Left ventricle myocardium superior (tissue), 1 donor: ENCODE data around the gene LRRC2. TPM values are rescaled to one million over a fixed set of nuclear protein-coding genes. Genes with fewer than 3 reads are reported as not detected.

Experiments
- ATAC-seq: fragments of 200-7000 bp; cut with Tn5 transposase; one replicate; pipeline ENCODE4 v1.9.1; 2020; ENCODE audit warnings: mild to moderate bottlenecking, moderate library complexity
- DNase-seq: peaks from one replicate; pipeline ENCODE4 v3.0.0-alpha.2; 2020
- intact Hi-C: fragments of 100-400 bp; cut with micrococcal nuclease; formaldehyde crosslinking; loops from one replicate; pipeline ENCODE4 v1.11.0; 2022
- total RNA-seq: library from RNA; stranded (reverse); fragmentation: NEBNext Ultra II Directional; extraction: Animal tissue kit (Norgen Biotek cat#: 25700); gene quantifications from one replicate; pipeline ENCODE4 v1.2.1, GENCODE V29; 2021
- donor health status: DM: no; HTN: yes; CAD: no; lungs with severe emphysema.

LRRC2 gene
- total RNA-seq, 1 donor from 2014 or later, result 122 TPM

DNA sequence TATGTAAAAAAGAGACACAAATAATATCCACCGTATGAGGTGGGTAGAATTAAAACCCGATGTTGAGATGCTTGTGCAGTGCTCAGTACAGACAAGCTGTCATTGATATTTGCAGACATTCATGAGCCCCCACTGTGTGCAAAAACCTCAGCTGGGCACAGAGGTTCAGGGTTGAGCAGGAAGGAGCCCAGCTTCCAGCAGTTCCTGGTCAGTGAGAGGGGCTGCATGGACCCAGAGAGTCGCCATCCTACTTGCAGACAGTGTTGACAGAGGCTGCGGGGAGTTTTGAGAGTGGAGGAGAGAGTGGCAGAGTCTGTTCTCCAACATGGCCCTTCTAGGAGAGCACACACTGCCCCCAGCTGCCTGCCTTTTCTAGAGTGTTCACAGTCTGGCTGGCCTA, 95.3 kb downstream of the LRRC2 start:
- DNase-seq, result no peak
- intact Hi-C loops, result no loop called here
- no peak for ATAC-seq

DNA sequence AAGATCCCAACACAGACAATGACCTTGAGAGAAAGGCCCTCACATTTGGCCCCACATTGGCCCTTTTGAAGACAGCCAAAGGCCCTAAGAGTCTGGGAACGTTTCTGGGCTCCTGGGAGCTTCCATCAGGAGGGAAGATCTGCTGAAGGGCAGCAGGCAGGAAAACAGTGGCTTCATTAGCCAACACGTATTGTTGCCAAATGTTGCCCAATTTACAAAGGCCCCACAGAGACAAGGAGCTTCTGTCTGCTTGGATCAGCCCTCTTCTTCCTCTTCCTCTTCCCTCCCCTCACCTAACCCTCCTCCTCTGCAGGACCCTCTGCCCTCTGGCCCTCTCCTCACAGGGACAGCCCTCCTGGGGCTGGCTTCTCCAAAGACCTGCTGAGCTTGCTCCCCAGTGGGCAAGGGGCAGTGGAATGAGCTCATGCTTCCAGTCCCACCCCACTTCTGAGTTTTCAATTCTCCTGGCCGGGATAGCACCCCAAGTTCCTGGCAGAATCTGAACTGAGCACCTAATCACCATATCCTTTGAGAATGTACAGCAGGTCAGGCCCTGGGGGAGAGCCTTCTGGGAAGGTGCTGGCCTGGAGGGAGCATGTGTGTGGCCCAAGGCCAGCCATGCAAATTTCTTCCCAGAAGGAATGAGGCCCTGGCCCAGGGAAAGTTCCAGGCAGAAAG, 96.3 kb downstream of the LRRC2 start:
- DNase-seq (no peak), ATAC-seq (peak; percentile 4)
- intact Hi-C loops, result no loop called here

DNA sequence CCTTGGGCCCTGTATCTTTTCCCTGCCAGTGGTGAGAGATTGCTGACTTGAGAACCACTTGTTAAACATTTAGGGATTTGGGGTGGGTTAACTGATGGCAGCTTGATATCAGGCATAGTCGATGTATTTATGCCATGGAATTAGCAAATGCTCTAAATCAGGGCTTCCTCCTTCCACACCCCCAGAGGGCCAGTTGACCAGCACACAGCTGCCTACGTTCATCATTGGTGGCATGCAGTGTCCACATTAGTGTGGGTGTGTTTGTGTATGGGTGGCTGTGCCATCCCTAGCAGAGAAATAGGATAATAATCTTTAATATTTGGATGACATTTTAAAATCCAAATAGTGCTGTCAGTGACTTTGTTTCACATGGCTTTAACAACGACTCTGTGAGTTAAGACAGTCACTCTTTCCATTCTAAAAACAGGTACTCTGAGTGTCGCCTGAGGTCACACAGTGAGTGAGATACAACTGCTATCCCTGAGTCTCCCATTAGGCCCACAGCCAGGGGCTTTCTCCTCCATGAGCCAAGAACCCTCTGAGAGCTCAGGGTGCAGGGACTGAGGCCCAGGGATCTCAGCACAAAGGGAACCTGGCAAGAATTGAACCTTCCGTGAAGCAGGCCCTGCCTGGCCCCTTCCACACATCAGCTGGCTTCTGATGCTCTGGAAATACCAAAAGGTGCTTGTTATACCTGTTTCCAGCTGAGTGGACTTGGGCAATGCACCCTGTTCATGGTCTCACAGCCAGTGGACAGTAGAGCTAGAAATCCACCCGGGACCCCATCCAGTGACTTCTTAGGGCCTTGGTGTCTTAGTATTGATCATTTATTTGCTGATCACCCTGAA, 97.1 kb downstream of the LRRC2 start:
- intact Hi-C loops, result no loop called here
- ATAC-seq (peak; percentile 91), DNase-seq (peak; percentile 68)

DNA sequence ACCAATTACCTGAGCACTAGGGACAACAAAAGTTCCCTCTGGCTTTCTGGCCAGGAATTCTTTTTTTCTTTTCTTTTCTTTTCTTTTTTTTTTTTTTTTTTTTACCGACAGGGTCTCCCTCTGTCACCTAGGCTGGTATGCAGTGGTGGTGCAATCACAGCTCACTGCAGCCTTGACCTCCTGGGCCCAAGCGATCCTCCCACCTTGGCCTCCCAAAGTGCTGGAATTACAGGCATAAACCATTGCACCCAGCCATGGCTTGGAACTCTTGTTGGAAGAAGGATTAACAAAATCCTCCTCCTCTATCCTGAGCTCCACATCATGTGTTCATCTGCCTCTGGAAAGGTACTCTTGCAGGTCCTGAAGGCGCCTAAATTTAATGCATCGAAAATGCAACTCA, 98.5 kb downstream of the LRRC2 start:
- intact Hi-C loops, result no loop called here
- ATAC-seq, result no peak
- DNase-seq, result no peak

DNA sequence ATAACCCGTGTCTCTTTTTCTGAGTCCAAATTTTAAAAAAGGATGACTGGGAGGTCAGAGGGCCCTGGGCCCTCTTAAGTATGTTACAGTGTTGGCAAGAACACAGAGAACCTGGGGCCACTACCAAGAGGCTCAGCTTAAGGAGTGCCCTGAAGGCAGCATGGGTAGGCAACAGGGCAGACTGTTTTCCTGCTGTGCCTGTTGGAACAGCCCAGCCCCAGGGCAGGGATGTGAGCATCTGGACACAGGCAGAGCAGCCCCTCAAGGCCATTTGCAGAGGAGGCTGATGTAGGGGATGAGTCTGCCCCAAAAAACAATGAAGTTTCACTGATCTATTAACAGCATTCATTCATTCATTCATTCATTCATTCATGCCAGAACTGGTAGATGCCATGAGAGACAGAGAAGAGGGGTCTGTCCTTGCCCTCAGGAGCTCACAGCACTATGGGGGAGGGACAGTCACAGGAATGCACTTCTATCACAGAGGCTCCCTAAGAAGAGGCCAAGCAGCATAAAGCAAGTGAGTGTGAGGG, 99.2 kb downstream of the LRRC2 start:
- no peak for ATAC-seq

DNA sequence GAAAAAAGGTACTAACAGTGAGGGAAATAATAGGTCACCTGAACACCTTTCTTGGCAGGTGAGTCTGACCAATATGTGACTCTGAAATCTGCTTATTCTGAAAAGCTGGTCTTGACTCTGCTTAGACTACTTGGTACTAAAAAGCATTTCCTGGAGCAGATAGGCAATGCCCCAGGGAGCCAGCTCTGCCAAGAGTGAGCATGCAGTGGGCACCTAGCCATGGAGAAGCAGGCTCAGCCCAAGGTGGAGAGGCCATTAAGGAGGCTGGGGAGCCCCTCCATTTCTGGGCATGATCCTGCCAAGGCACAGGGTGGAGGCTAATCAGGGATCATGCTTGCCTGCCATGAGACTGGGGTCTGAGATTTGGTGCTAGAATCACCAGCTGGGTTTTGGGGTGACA, 99.8 kb downstream of the LRRC2 start:
- intact Hi-C loops, result no loop called here
- ATAC-seq (no peak), DNase-seq (peak; percentile 54)

More for the DNA sequence above, 99.2 kb downstream of the LRRC2 start:
- DNase-seq, result no peak
- intact Hi-C loops, result no loop called here

Other genes starting within 250 kb of the LRRC2 start
- 1.3 TPM for gene CCR2, start 212.2 kb downstream of the LRRC2 start, total RNA-seq
- gene CCR5, start 195.4 kb downstream of the LRRC2 start, total RNA-seq, result 0.62 TPM
- 1.4 TPM for gene CCRL2, start 159.0 kb downstream of the LRRC2 start, total RNA-seq
- gene LTF, start 101.4 kb downstream of the LRRC2 start, total RNA-seq, result 3.7 TPM
- not detected for gene RTP3, start 68.3 kb downstream of the LRRC2 start, total RNA-seq
- gene FAM240A, start 46.2 kb upstream of the LRRC2 start, total RNA-seq, result not detected
- 33.1 TPM for gene ALS2CL, start 127.4 kb upstream of the LRRC2 start, total RNA-seq
- gene TMIE, start 135.1 kb upstream of the LRRC2 start, total RNA-seq, result 0.74 TPM
- 0.10 TPM for gene PRSS50, start 151.6 kb upstream of the LRRC2 start, total RNA-seq